ENCODE data around the gene XYLT1. TPM values are rescaled to one million over a fixed set of nuclear protein-coding genes. Genes with fewer than 3 reads are reported as not detected.

Gene XYLT1
- total and polyA plus RNA-seq, 10 of the 15 experiments (the other 5 are each of a cell fraction or from before 2014, with no cell fraction given): 0.88 to 14.8 (median 5.8) TPM

DNA sequence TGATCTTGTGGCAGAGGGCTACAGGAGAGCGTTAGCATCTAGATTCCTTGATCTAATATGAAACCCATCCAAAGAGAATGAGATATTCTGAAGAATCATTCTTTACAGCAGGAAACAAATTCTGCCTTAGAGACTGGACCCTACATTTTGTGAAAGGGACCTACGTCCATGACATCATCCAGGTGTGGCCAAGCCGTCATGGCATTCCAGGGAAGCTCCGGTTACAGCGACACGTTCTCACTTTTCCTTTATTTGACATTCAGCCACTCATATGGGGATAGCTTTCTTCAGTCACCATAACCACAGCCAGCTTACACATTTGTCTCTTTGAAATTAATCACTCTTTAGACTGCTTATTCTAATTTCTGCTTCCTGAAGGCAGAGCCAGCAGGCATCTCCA lies 408.1 kb downstream of the XYLT1 start:
- no TSS peak for BruUV-seq (replicated peaks)
- H4K20me1 ChIP-seq (ENCODE audit: control insufficient read depth, insufficient read depth): no peaks in the 10 kb centered on the region
- ChIA-PET POLR2A (no interaction called here), RAD21 (ENCODE audit: unreplicated experiment) (no interaction called here), SMC1A (ENCODE audit: uncharacterized antibody, unreplicated experiment) (interaction anchor here (1.5 kb wide), 1 partner anchor 194 kb away, joined by 3 read pairs; no protein-coding TSS in a partner anchor), CTCF (interaction anchor here (1.4 kb wide), 1 partner anchor 200 kb away, joined by 3 read pairs; no protein-coding TSS in a partner anchor)
- no peaks in the 10 kb centered on the region for H3K27me3 ChIP-seq (replicated peaks in 1 of 2; ENCODE audit: control insufficient read depth in 2 of 2, insufficient read depth in 2 of 2, low read length in 1 of 2)
- intact Hi-C loops (cut with micrococcal nuclease; ENCODE audit: unreplicated experiment) (no loop called here), in situ Hi-C loops (cut with MboI) (no loop called here)
- no peak overlapping the region for H3K4me2 ChIP-seq (ENCODE audit: control insufficient read depth, insufficient read depth)
- TF ChIP-seq MLLT1 (IDR thresholded peaks at IDR 0.05): no peak
- TF ChIP-seq NFIC (IDR thresholded peaks at IDR 0.05; ENCODE audit: low read depth, low read length): no peak
- no peak for TF ChIP-seq CHD2 (IDR thresholded peaks at IDR 0.05; ENCODE audit: borderline replicate concordance, low read depth, low read length)
- no peak for TF ChIP-seq RCOR1 (conservative IDR thresholded peaks at IDR 0.05; ENCODE audit: low read depth, low read length)
- TF ChIP-seq RAD51 (IDR thresholded peaks at IDR 0.05): no peak
- no peak for TF ChIP-seq MXI1 (IDR thresholded peaks at IDR 0.05; ENCODE audit: low read depth, low read length)
- TF ChIP-seq STAT1 (conservative IDR thresholded peaks at IDR 0.05): no peak
- TF ChIP-seq CBX5 (IDR thresholded peaks at IDR 0.05; ENCODE audit: low read depth): no peak
- H3K9me3 ChIP-seq (replicated peaks; ENCODE audit: control insufficient read depth, insufficient read depth, low read length): peaks cover 1% of the 10 kb centered on the region; the same call in 1 of the 3 replicates
- no peak overlapping the region for H3K4me3 ChIP-seq
- H3K79me2 ChIP-seq (ENCODE audit: control insufficient read depth, insufficient read depth, low read length): no peaks in the 10 kb centered on the region
- no peak overlapping the region for H2AFZ ChIP-seq (ENCODE audit: control insufficient read depth, low read depth, low read length)
- DNase-seq (ENCODE audit: low read depth, low spot score) (no peak), FAIRE-seq (no peak), ATAC-seq (no peak)
- H3K27ac ChIP-seq (ENCODE audit: control insufficient read depth, insufficient read depth): no peak overlapping the region
- H3K36me3 ChIP-seq (ENCODE audit: control insufficient read depth in 2 of 2, insufficient read depth in 2 of 2, low read length in 1 of 2): no peaks in the 10 kb centered on the region
- H3K9ac ChIP-seq (ENCODE audit: control insufficient read depth, insufficient read depth, low read length): no peak overlapping the region
- peaks cover 5% of the 10 kb centered on the region for H3K4me1 ChIP-seq (ENCODE audit: control insufficient read depth, insufficient read depth, low read length)
- WGBS (ENCODE audit: insufficient coverage, insufficient replicate concordance, low lambda C conversion rate, missing lambda C conversion rate): 70% methylated on average over 6 of the region's 6 CpGs

Measured in GM12878 (cell line).